Keratinocyte (primary cell): Measurements from ENCODE around the gene MYL10.

Source experiments
- CTCF ChIP-seq, 3 experiments: IDR thresholded peaks in 1 of 3; conservative IDR thresholded peaks in 1 of 3; optimal IDR thresholded peaks in 1 of 3; 2 replicates in 2 of 3; 3 replicates in 1 of 3; pipeline versions ENCODE3 to v1.5.1; 2011; ENCODE audit warnings: low read length in 3 of 3, mild to moderate bottlenecking in 3 of 3, moderate library complexity in 2 of 3, control low read depth in 1 of 3, inconsistent platforms in 1 of 3; ENCODE audit not compliant: insufficient read depth in 2 of 3; ENCODE audit errors: extremely low read depth in 1 of 3
- EZH2 ChIP-seq: IDR thresholded peaks from one replicate; pipeline ENCODE4 v1.6.1; 2012; ENCODE audit warnings: inconsistent platforms, mild to moderate bottlenecking, low read length, moderate library complexity

- TF ChIP-seq CTCF (optimal IDR thresholded peaks at IDR 0.05 in 1 of 3, IDR thresholded peaks at IDR 0.05 in 1 of 3, conservative IDR thresholded peaks at IDR 0.05 in 1 of 3; ENCODE audit: extremely low read depth in 1 of 3, insufficient read depth in 2 of 3, low read length in 3 of 3), result no peak
- TF ChIP-seq EZH2, result no peak
Observed at GRCh38 chr7:101597941-101598340, 31.2 kb downstream of the MYL10 start.
